Endothelial cell of umbilical vein (primary cell): ENCODE measurements around the gene PRSS56. TPM values are rescaled to one million over a fixed set of nuclear protein-coding genes. Genes with fewer than 3 reads are reported as not detected.

ENCODE experiments used
- BruUV-seq: library from RNA; stranded (reverse); fragments of 400-500 nt; replicated peaks from 2 replicates; lab custom pipeline; 2021; lab: Mats Ljungman, UMichigan
- CTCF ChIA-PET: fragments of 300-600, 350-600 bp; sonication (Branson Sonifier 250); formaldehyde crosslinking; loops from one replicate; lab custom pipeline; 2021; ENCODE audit warnings: antibody characterized with exemption, inconsistent platforms; lab: Charles Lee
- POLR2A ChIA-PET: fragments of 300-600, 350-600 bp; sonication (Branson Sonifier 250); formaldehyde crosslinking; loops from one replicate; lab custom pipeline; 2021; ENCODE audit warnings: antibody characterized with exemption, inconsistent platforms; lab: Charles Lee
- DNase-seq: peaks from one replicate; pipeline ENCODE4 v3.0.0-alpha.2; 2011; ENCODE audit warnings: low read depth, low spot score
- FAIRE-seq: peaks from 2 replicates; lab custom pipeline; 2011; peaks lifted over from hg19 to GRCh38; lab: Jason Lieb, UNC
- H2AFZ ChIP-seq: 2 replicates; pipeline ENCODE4 v1.6.0; 2012; ENCODE audit warnings: low read depth, low read length, control low read depth, inconsistent platforms
- H3K27ac ChIP-seq: 2 replicates; pipeline ENCODE4 v1.5.1; 2011; ENCODE audit warnings: low read depth, mild to moderate bottlenecking, control low read depth, low read length, moderate library complexity; ENCODE audit not compliant: insufficient read depth
- H3K27me3 ChIP-seq, 2 experiments: 2 replicates each; pipeline versions ENCODE4 v1.6.0 to v1.6.1; 2011; ENCODE audit warnings: low read length in 2 of 2, mixed read lengths in 1 of 2; ENCODE audit not compliant: control insufficient read depth in 2 of 2, insufficient read depth in 2 of 2
- H3K36me3 ChIP-seq, 2 experiments: 2 replicates in 1 of 2; 3 replicates in 1 of 2; pipeline ENCODE4 v1.5.1; 2011; ENCODE audit warnings: low read length in 2 of 2, mild to moderate bottlenecking in 1 of 2, moderate library complexity in 1 of 2; ENCODE audit not compliant: control insufficient read depth in 2 of 2, insufficient read depth in 2 of 2; ENCODE audit errors: extremely low read depth in 1 of 2
- H3K4me1 ChIP-seq: 3 replicates; pipeline ENCODE4 v1.5.1; 2011; ENCODE audit warnings: mild to moderate bottlenecking, low read length; ENCODE audit not compliant: control insufficient read depth, insufficient read depth; ENCODE audit errors: extremely low read depth
- H3K4me2 ChIP-seq: 2 replicates; pipeline ENCODE4 v1.6.1; 2011; ENCODE audit warnings: low read length, control low read depth, mixed read lengths; ENCODE audit not compliant: insufficient read depth
- H3K4me3 ChIP-seq, 3 experiments: fragments of 200-600 bp in 1 of 3; sonication (generic), shearing (Covaris generic) in 1 of 3; replicated peaks in 1 of 3; 2 replicates each; pipeline ENCODE4 v1.5.1; 2011 to 2016; ENCODE audit warnings: control low read depth in 3 of 3, low read length in 3 of 3, mild to moderate bottlenecking in 2 of 3, inconsistent platforms in 1 of 3, low read depth in 1 of 3, moderate library complexity in 1 of 3; ENCODE audit not compliant: insufficient read depth in 1 of 3
- H3K79me2 ChIP-seq: 2 replicates; pipeline ENCODE4 v1.6.0; 2012; ENCODE audit warnings: low read length, inconsistent platforms; ENCODE audit not compliant: control insufficient read depth, insufficient read depth
- H3K9ac ChIP-seq: replicated peaks from 2 replicates; pipeline ENCODE3; 2011; ENCODE audit warnings: low read length, control low read depth; ENCODE audit not compliant: insufficient read depth; ENCODE audit errors: extremely low read depth
- H3K9me1 ChIP-seq: replicated peaks from 3 replicates; pipeline ENCODE4 v1.6.0; 2011; ENCODE audit warnings: mild to moderate bottlenecking, low read length; ENCODE audit not compliant: control insufficient read depth, insufficient read depth; ENCODE audit errors: extremely low read depth
- H3K9me3 ChIP-seq: replicated peaks from 2 replicates; pipeline ENCODE4 v1.5.1; 2012; ENCODE audit warnings: low read length, inconsistent platforms; ENCODE audit not compliant: control insufficient read depth, insufficient read depth
- H4K20me1 ChIP-seq: replicated peaks from 2 replicates; pipeline ENCODE3; 2011; ENCODE audit warnings: mild to moderate bottlenecking, low read length; ENCODE audit not compliant: control insufficient read depth, insufficient read depth; ENCODE audit errors: extremely low read depth
- CTCF ChIP-seq, 2 donors: IDR thresholded peaks; 1 replicate in 1 of 2; 2 replicates in 1 of 2; pipeline ENCODE4 v1.5.1; 2011; ENCODE audit warnings: low read length in 2 of 2, mild to moderate bottlenecking in 2 of 2, moderate library complexity in 2 of 2, control low read depth in 1 of 2, inconsistent platforms in 1 of 2, low read depth in 1 of 2; ENCODE audit not compliant: insufficient read depth in 1 of 2; ENCODE audit errors: extremely low read depth in 1 of 2
- FOS ChIP-seq: IDR thresholded peaks from 2 replicates; pipeline ENCODE4 v1.6.1; 2011; ENCODE audit warnings: mild to moderate bottlenecking, low read length, moderate library complexity, borderline replicate concordance; ENCODE audit not compliant: insufficient read depth
- GATA2 ChIP-seq: IDR thresholded peaks from 2 replicates; pipeline ENCODE4 v1.7.0; 2011; ENCODE audit warnings: low read depth, mild to moderate bottlenecking, moderate library complexity, mixed read lengths, low read length; ENCODE audit not compliant: insufficient read length, insufficient read depth
- MYC ChIP-seq: IDR thresholded peaks from one replicate; pipeline ENCODE4 v1.6.1; 2011; ENCODE audit warnings: mild to moderate bottlenecking, low read depth, low read length
- POLR2A ChIP-seq: IDR thresholded peaks from 2 replicates; pipeline ENCODE4 v1.6.1; 2012; ENCODE audit warnings: low read depth, mild to moderate bottlenecking, control low read depth, low read length
- dilution Hi-C: fragments of 300-500 bp; cut with MboI; formaldehyde crosslinking; loops from one replicate; pipeline ENCODE4 v1.15.0; 2019; ENCODE audit warnings: low sequenced_read_pairs; ENCODE audit not compliant: extremely low pct_ligation_motif_present
- intact Hi-C: fragments of 100-400 bp; cut with micrococcal nuclease; formaldehyde crosslinking; loops from one replicate; pipeline ENCODE4 v1.10.0; 2022
- polyA plus RNA-seq, 4 experiments: library from polyadenylated mRNA; depleted of rRNA in 3 of 4; stranded (reverse) in 3 of 4; unstranded in 1 of 4; fragments of >200 nt; gene quantifications; 2 replicates each; pipeline versions ENCODE4 v1.2.1 to v1.2.3, GENCODE V29; 2011 to 2012; ENCODE audit warnings: missing spikeins in 1 of 4
- total RNA-seq: library from RNA; stranded (reverse); gene quantifications from 2 replicates; pipeline ENCODE4 v1.2.3, GENCODE V29; 2021
- TF ChIP-seq, protein P1 (sequence below): IDR thresholded peaks from 2 replicates; pipeline ENCODE4 v1.6.1; 2011; ENCODE audit not compliant: insufficient read depth, insufficient read length

The PRSS56 gene
- total and polyA plus RNA-seq, 2 donors (not counting 3 experiments of a cell fraction or from before 2014, with no cell fraction given) = not detected

- Histone ChIP-seq H2AFZ (no peak overlapping the region), H3K4me3 (no peak overlapping the region), H3K9ac (no peak overlapping the region), H4K20me1 (no peaks in the 10 kb centered on the region), H3K79me2 (no peaks in the 10 kb centered on the region), H3K9me1 (no peaks in the 10 kb centered on the region), H3K9me3 (no peaks in the 10 kb centered on the region), H3K4me2 (no peak overlapping the region), H3K27ac (no peak overlapping the region), H3K4me1 (no peaks in the 10 kb centered on the region), H3K27me3 (peaks cover 18 to 28% of the 10 kb centered on the region in 2 experiments), H3K36me3 (no peaks in the 10 kb centered on the region)
- no TSS peak for BruUV-seq
- CTCF ChIA-PET = interaction anchor here (1.0 to 1.5 kb wide), 3 partner anchors 20 to 56 kb away, joined by 3 read pairs; no protein-coding TSS in a partner anchor
- FAIRE-seq (no peak), DNase-seq (no peak)
- intact Hi-C loops (no loop called here), dilution Hi-C loops (no loop called here)
- TF ChIP-seq MYC (no peak), GATA2 (no peak), POLR2A (no peak), CTCF (IDR thresholded peaks at IDR 0.05; ENCODE audit: extremely low read depth in 1 of 2, insufficient read depth in 1 of 2, low read depth in 1 of 2, low read length in 2 of 2) (no peak), FOS (no peak)
- TF ChIP-seq, protein P1, sequence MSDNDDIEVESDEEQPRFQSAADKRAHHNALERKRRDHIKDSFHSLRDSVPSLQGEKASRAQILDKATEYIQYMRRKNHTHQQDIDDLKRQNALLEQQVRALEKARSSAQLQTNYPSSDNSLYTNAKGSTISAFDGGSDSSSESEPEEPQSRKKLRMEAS = no peak
- POLR2A ChIA-PET = no interaction called here
Observed at GRCh38 chr2:232473467-232473890, 46.7 kb upstream of the PRSS56 start.
